GF-D8 (cell line): Measurements from ENCODE around the gene TIGD6.
A peak's percentile ranks its signal among the peaks of the same experiment; 100 is the strongest.
"Not testable (repeated sequence)": the region's sequence is repeated elsewhere in the genome, so short reads cannot be mapped to it uniquely, and the experiment has no call there.

ENCODE experiments used
- DNase-seq: peaks from one replicate; lab custom pipeline; 2025; lab: John Stamatoyannopoulos, UW

Gene TIGD6

DNA sequence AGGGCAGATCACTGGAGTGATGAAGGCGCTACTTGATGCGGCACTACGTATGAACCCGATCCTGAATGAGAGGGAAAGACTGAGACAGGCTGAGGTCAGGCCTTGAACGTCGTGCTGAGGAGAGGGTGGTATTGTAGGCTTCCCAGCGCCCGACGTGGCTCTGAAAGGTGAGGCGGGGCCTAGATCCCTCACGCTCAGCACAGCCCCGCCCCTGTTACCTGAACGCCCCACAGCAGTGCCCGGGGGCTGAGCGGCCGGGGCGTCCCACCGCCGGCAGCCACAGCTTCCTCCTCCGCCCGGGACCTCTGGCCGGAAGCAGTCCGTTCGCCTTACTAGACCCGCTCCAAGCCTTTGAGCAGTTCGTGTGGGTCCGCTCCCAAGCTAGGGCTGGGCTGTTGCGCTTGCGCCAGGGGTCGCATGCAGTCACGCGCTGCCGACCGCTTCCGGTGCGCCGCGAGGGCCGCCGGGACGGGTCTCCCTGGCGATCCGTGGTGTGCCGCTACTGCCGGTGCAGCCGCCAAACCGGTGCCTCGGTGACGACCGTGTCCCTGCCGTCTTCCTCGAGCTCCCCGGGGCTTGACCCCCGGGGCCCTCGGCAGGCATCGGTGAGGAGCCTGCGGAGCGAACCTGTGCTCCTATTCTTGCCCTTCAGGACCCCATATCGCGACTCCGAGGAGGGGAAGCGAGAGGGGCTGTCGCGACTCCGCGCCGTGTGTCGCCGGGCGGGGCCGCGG, at the start of gene TIGD6, which contains the start of gene HMGXB3:
Gene TIGD6, minus strand, starts transcription at position 399 of the 734 bp plus-strand sequence. CDS start 4,306 bp downstream, outside the sequence.
Gene HMGXB3, plus strand, starts transcription at position 484 of the 734 bp plus-strand sequence. CDS start 4,114 bp downstream, outside the sequence.
- peak; percentile 81 for DNase-seq

DNA sequence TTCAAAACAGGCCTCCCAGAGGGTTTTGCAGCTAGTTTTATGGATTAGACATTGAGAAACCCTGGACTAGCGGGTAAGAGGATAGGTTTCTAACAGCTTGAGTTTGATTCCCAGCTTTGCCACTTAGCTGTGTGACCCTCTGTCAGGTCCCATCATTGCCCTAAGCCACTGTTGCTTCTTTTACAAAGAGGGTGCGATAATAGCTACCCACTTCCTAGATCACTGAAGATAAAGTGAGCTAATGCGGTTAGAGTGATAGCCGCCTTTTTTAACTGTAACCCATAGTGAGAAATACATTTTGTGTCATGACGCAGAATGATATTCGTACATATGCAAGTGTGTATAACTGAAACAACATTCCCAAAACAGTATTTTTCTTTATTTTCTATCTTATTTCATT, 45.6 kb upstream of the TIGD6 start:
- no peak for DNase-seq

DNA sequence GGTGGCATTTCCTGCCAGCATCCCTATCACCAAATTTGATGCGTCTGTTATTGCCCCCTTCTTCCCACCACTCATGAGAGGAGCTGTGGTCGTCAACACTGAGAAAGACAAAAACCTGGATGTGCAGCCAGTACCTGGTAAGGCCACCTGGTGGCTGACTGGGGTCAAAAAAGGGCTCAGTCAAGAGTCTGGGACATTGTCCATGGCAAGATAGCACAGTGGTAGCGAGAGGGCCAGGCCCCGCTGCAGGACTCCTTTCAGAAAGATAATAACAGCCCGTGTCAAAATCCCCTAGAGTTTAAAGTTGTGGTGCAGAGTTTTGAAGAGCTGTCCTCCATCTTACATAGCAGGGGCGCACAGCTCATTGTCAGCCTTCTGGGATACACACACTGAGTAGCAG, 45.1 kb upstream of the TIGD6 start:
- no peak for DNase-seq

DNA sequence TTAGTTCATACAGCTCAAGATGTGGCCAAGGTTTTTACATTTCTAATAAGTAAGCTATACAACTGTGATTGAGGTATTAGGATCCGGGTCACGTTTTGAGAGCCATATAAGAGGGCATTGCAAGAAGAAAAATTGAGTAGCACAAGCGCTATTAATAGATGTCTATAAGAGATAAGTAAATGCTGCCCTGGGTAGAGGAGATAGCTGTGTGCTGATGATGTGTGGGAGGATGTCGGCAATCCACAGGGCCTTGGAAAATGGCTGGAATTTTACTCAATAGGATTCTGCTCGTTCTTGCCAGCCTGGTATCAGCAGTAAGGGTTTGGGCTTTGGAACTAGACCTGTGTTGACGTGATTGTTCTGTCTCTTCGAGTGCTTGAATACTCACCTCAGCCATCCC, 44.3 kb upstream of the TIGD6 start:
- no peak for DNase-seq

DNA sequence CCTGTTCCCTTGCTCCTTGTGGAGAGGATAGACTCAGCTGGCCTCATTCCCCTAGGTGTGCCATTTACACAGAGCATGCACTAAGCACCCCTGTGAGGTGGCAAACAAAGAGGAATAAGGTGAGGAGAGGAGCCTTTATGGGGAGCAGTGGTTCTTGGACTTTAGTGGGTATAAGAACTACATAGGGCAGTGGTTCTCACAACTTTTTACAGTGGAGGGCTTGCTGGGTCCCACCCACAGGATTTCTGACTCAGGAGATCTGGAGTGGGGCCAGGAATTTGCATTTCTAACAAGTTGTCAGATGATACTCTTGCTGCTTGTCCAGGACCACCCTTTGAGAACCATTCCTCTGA, 43.9 kb upstream of the TIGD6 start:
- DNase-seq: no peak

DNA sequence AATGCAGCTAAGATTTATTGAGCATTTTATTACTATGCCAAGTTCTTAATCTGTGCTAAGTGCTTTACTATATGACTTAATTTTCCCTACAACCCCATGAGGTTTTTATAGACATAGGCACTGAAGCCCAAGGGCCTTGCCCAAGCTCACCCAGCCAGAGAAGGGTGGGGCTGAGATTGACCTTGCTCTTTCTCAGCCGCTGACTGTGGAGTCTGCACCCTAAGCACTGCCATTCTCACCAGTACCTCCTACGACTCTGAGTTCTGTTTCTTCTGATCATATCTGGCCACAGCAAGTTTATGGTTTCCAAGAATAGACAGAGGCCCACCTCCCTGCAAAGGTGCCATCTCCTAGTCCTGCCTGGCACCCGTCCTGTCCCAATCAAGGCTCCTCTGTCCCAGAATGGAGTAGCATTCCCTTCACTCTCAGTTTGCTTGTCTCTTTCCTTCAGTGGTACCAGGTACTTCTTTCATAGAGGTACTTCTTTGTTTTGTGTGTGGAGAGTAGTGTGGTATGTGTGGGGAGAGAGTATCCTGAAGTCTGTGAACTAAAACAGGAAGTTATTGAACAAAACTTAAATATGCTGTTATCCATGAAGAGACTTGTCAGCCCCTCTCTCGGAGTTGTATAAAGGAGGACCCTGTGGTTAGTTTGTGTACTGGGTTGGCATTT, 43.3 kb upstream of the TIGD6 start:
- DNase-seq: peak; percentile 26

DNA sequence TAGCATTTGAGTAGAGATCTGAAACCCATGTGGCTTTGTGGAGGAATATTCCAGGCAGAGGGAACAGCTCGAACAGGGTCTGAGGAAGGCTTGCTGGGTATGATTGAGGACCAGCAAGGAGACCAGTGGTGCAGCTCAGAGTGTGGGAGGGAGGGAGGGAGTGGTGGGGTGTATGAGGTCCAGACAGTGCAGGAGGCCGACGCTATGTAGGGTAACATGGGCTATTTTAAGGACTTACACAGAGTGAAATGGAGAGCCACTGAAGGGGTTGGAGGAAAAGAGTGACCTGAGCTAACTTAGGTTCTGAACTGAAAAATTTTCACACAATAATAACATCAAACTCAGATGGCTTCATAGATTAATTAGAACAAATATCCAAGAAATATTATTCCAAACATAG, 42.0 kb upstream of the TIGD6 start:
- DNase-seq: no peak

DNA sequence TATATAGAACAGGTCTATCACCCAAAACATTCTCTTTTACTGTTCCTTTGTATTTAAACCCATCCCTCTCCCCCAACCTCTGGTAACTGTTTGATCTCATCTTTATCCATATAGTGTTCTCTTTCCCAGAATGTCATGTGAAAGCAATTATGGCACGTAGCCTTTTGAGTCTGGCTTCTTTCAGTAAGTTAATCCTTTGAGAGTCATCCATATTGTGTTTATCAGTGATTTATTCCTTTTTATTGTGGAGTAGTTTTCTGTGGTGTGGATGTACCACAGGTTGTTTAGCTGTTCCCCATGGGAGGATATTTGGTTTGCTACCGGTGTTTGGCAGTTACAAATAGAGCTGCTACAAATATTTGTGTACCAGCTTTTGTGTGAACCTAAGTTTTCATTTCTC, 38.1 kb upstream of the TIGD6 start:
- no peak for DNase-seq

DNA sequence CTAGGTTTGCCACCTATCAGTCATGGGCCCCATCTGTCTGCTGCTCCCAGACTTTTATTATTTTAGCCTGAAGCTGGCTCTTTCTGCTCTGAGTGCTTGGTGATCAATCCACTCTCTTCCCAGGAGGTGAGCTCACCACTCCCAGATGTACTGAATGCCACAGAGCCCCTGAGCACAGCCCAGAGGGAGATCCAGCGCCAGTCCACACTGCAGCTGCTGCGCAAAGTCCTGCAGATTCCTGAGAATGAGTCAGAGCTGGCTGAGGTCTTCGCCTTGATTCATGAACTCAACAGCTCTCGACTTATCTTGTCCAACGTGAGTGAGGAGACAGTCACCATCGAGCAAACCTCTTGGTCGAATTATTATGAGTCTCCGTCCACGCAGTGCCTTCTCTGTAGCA, 36.1 kb upstream of the TIGD6 start:
- no peak for DNase-seq

DNA sequence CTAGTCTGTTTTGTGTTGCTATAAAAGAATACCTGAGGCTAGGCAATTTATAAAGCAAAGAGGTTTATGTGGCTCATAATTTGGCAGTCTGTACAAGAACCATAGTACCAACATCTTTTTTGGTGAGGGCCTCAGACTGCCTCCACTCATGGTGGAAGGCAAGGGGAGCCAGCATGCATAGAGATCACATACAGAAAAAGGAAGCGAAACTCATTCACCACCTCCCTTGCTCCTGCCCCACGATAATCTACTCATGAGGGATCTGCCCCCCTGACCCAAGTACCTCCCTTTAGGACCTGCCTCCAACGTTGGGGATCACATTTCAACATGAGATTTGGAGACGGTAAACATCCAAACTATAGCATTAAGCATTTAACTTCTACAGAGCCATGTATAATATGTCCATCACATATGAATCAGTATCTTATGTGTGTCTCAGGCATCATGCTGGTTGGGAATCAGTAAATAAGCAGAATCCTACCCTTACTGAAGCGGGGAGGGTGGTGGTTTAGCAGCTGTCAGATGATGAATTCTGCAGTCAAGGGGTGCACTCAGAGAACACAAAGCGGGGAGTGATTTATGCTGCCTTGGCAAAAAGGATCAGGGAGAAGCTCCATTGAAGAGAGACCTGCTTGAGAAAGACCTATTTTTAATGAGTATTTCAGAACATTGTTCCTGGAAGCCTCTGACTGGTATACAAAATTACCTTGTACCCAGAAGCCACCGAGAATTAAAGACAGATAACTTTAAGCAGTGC, 34.9 kb upstream of the TIGD6 start:
- no peak for DNase-seq

DNA sequence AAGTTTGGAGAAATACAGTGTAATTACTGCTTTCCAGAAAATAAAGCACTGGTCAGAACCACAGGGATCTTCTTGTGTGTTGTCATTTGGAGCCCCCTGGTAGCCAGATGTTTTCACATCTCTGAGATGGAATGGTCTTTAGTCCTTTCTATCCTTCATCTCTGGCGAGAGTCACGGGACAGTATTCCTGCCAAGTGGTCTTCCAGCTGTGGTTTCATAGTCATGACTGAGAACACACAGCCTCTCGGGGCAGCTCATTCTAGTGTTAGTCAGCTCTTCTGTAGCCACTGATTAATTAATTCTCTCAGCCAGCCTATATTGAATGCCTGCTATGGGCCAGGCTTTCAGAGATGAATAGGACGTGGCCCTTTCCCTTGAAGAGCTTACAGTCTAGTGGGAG, 34.2 kb upstream of the TIGD6 start:
- no peak for DNase-seq

DNA sequence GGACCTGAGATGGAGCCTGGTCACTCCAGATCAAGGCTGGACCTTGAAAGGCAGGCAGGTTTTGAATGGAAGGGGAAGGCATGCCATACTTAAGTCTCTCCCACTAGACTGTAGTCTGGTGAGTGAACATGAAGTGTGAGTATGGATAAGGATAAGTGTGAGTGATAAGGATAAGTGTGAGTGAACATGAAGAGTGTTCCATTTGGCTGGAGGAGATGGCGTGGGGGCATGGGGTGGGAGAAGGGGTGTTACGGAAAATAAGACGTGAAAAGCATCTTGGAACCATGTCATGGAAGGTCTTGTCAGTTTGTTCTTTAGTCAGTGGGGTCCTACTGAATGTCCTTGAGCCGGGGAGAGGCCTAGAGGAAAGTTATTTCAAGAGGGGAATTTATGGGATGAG, 32.9 kb upstream of the TIGD6 start:
- no peak for DNase-seq

DNA sequence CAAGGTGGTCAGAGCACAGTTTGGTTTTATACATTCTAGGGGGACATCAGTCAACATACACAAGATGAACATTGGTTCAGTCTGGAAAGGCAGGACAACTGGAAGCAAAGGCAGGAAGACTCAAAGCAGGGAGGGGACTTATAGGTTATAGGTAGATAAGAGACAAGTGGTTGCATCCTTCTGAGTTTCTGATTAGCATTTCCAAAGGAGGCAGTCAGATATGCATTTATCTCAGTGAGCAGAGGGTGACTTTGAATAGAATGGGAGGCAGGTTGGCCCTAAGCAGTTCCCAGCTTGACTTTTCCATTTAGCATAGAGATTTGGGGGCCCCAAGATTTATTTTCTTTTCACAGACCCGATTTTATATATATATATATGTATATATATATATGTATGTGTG, 27.6 kb upstream of the TIGD6 start:
- DNase-seq: not testable (repeated sequence)

DNA sequence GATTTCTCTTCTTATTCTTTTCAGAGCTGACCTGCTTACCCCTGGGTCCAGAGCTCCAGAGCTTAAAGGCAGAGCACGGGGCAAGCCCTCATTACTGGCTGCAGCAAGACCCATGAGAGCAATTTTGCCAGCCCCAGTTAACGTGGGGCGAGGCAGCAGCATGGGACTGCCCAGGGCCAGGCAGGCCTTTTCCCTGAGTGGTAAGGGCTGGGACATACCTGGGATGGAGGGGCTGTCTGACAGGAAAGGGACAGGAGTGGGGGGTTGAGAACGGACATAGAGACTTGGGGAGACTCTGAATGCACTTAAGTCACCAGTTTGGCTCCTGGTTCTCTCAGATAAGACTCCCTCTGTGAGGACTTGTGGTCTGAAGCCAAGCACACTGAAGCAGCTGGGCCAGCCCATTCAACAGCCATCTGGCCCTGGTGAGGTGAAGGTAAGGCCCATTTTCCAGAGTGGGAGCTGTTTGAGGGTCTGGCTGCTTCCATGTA, 26.3 kb upstream of the TIGD6 start:
- no peak for DNase-seq

DNA sequence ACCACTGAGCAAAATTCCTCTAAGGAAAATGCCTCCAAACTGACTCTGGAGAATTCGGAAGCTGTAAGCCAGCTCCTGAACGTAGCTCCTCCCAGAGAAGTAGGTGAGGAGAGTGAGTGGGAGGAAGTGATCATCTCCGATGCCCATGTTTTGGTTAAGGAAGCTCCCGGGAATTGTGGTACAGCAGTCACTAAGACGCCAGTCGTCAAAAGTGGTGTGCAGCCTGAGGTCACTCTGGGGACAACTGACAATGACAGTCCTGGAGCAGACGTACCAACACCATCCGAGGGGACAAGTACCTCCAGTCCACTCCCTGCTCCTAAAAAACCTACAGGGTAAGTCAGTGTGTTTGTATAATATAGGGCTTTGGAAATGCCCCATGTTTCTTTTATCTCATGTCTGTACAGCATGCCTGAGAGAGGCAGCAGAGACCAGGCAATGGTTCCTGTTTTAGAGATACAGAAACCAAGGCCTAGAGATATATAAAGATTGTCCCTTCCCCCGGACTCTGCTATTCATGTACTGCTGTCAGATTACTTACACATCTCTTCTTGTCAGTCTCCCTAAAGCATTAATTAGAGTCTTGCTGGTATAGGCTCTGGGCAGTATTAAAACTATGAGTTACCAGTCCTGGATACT, 24.0 kb upstream of the TIGD6 start:
- DNase-seq: no peak

DNA sequence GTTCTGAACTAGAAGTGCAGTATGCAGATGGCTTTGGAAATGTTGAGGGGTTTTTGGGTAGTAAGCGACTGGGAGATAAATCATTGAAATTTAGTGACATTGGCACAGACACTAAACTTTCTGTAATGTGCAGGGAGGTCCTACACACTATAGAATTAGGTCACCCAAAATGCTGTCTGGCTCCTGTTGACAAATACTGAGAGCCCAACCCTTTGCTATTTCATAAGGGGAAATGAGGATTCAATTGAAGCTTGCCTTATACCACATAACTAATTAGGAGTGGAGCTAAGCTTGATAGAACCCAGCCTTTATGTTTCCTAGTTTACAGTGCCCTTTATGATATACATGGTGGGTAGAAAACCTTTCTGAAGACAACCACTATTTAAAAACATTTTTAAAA, 22.7 kb upstream of the TIGD6 start:
- no peak for DNase-seq

DNA sequence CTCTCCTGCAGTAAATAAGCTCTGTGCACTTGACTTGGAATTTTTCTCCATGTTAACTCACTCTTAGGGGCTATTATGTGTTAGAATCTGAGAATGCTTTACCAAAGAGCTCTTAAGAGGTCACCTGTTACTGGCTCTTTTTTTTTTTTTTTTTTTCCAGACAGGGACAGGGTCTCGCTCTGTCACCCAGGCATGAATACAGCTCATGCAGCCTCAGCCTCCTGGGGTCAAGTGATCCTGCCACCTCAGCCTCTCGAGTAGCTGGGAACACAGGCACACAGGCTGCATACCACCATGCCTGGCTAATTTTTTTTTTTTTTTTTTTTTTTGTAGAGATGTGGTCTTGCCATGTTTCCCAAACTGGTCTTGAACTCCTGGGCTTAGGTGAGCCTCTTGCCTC, 22.2 kb upstream of the TIGD6 start:
- no peak for DNase-seq

DNA sequence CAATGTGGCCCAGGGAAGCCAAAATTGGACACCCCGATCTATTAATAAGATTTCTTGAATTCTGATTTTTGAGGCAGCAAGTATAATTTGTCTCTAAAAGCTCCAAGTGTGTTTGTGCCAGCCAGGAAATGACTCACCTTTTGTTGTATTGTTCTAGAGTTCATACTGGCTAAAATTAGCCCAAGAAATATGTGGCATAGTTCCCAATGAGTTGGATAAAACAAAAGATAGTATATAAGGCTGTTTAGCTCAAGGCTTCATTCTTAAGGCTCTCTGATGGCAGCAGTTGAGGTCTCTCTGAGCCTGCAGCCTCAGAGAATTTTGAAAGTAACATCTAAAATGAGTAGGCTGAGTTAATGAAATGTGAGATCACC, 21.7 kb upstream of the TIGD6 start:
- DNase-seq: no peak

DNA sequence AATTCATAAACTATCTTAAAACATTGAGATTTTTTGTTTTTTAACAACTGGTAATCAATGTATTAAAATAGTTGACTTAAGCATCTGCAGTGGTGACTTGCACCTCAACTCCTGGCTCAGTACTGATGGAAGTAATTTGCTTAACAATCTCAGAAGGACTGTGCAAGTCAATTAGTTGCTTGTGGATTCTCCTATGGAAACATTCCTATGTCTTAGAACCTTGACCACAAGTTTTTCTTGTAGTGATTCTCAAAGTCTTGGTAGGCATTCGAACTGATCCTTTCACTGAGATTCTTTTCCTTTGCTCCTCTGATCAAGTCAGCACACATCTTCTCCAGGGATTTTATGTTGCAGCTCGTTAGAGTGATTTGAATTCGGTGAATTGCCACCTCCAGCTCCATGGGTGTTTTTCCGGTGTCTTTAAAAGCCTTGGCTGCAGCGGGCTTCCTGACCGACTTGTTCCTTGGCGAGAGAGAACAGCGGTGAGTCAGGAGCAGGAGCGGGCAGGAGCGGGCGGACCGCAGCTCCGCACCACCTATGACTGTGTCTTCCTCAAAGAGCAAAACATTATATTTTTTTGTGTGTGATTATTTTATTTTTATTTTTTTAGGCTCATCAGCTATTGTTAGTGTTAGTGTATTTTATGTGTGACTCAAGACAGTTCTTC, 21.2 kb upstream of the TIGD6 start:
- no peak for DNase-seq

DNA sequence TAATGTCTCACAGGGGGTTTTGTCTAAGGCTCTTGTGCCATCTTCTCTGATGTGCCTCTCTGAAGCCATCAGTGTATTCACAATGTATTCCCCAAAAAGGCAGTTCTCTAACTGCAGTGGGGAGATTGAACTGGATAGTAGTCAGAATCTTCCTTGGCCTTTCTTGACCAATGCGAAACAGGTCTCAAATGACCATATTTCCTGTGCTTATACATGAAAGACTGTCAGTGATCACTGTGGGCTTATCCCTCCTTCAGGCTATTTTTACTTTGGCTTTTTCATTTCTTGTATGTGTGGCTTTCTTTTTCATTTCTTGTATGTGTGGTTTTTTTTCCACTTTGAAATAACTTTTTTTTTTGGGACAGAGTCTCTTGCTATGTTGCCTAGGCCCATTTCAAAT, 19.8 kb upstream of the TIGD6 start:
- DNase-seq: no peak

DNA sequence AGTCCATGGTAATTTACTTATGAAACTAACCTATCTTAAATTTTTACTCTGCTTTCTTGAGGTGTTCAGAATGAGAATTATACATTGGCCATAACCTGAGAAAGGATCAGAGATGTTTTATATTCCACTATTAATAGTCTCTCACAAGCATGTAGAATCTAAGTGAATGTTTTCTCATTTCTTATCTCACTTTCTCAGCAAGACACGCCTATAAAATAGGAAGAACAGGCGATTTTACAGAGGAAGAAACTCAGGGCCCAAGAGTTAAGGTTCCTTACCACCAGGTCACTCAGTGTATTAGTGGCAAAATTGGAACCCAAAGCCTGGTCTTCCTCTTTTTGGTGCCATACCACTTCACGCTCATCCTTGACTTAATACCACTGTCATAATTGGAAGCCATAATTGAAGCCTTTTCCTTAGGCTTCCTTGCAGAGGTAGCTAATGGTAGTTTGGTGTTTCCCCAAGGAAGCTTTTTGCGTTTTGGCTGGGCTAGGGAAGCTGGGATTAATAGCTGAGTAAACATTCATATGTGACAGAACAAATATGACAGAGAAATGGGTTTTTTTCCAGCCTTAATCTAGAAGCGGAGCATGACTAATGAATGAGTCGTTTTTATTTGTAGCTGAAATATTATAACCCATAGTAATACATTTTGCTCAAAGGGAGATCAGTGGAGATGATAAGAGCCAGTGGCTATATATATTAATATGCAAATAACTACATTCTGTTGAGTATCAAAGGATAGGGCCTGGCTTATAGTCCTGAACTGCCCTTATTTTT, 17.0 kb upstream of the TIGD6 start:
- DNase-seq: no peak
